ENCODE measurements around the gene UQCRHL.

UQCRHL gene

GRCh38 chr1:15797614-15798390 lies 9.6 kb downstream of the UQCRHL start:
- no peak for DNase-seq (ENCODE audit: low spot score)

- no peak for DNase-seq (ENCODE audit: low spot score)
Observed at GRCh38 chr1:15796086-15796462, 11.4 kb downstream of the UQCRHL start.

DNA sequence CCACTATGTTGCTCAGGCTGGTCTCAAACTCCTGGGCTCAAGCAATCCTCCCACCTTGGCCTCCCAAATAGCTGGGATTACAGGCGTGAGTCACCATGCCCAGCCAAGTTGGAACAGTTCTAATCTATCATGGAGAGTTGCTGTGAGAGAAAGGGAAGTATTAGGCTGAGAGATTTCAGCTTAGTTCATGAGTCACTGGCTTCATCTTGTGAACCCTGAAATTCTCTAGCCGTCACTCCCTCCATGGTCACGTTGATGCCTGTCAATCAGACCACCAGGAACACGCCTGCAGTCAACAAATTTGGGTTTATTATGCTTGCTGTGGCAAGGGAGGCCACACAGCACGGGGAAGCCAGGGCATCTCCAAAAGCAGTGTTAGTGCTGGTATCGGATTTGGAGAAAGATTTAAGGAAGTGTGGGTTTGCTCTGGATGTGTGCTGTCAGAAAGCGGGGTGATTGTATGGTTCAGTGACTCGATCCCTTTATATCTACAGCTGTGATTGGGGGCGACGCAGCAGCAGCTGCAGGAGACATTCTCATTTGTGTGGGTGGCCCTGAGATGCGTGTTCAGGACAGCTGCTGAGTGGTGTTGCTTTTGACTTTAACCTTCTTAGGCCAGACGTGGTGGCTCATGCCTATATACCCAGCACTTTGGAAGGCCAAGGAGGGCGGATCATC lies 18.7 kb downstream of the UQCRHL start:
- no peak for DNase-seq (ENCODE audit: low spot score)

- DNase-seq (ENCODE audit: low spot score) = no peak
Observed at GRCh38 chr1:15786581-15786980, 20.9 kb downstream of the UQCRHL start.

DNA sequence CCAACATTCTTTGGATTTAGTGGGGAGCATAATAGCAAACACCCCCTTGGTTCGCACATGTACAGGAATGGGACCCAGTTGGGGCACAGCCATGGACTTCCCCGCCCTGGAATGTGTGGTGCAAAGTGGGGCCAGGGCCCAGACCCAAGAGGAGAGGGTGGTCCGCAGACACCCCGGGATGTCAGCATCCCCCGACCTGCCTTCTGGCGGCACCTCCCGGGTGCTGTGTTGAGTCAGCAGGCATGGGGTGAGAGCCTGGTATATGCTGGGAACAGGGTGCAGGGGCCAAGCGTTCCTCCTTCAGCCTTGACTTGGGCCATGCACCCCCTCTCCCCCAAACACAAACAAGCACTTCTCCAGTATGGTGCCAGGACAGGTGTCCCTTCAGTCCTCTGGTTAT lies 21.8 kb downstream of the UQCRHL start:
- DNase-seq (ENCODE audit: low spot score) = no peak

- DNase-seq (ENCODE audit: low spot score) = no peak
Observed at GRCh38 chr1:15777909-15778707, 29.3 kb downstream of the UQCRHL start.

DNA sequence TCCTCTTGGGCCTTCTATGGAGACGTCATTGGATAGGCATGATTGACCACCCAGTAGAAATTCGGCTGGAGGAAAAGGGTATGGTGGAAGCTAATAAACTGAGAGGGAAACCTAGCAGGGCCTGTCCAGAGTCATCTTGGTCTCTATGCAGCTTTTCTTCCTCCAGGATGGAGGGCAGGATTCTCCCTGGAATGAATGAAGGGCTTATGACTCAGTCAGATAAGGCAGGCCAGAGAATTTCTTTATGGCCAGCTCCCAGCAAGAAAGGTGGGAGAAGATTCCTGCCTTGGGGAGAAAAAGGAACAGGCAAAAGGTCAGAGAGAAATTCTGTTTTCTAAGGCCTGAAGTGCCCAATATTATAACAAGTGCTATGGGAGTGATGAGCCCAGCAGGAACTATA lies 31.7 kb downstream of the UQCRHL start:
- no peak for DNase-seq (ENCODE audit: low spot score)

DNA sequence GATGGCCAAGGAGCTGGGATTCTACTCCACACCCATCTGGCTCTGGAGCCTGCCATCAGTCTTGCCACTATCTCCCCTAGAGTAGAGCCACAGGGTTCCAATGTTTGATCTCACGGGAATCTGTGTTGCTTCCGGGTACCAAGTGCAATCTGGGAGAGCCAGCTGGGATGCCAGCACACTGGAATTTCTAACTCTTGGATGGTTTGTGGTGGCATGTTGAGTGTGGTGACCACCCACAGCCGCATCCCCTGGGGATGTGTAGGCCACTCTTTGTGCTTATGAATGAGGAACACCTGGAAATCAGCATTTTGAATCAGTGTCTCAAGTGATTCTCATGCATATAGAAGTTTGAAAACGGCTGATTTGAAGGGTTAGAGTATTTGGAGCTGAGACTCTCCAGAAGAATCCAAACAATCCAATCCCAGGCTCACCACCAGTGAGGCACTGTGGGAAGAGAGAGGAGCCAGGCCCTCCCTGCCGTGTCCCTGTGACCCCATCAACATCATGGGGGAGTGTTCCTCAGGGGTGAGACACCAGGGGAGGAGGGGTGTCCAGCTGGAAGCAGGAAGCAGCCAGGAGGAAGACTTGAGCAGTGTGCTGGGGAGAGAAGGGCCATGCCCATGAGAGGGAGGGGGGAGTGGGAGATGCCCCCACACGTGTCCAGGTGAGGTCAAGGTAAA lies 35.5 kb downstream of the UQCRHL start:
- no peak for DNase-seq (ENCODE audit: low spot score)

- no peak for DNase-seq (ENCODE audit: low spot score)
Observed at GRCh38 chr1:15770313-15770962, 37.0 kb downstream of the UQCRHL start.

GRCh38 chr1:15768388-15768787 lies 39.1 kb downstream of the UQCRHL start:
- no peak for DNase-seq (ENCODE audit: low spot score)

- no peak for DNase-seq (ENCODE audit: low spot score)
Observed at GRCh38 chr1:15767941-15768340, 39.5 kb downstream of the UQCRHL start.

- DNase-seq (ENCODE audit: low spot score) = no peak
Observed at GRCh38 chr1:15765495-15766194, 41.8 kb downstream of the UQCRHL start.

GRCh38 chr1:15764890-15765289 lies 42.6 kb downstream of the UQCRHL start:
- DNase-seq (ENCODE audit: low spot score) = no peak

DNA sequence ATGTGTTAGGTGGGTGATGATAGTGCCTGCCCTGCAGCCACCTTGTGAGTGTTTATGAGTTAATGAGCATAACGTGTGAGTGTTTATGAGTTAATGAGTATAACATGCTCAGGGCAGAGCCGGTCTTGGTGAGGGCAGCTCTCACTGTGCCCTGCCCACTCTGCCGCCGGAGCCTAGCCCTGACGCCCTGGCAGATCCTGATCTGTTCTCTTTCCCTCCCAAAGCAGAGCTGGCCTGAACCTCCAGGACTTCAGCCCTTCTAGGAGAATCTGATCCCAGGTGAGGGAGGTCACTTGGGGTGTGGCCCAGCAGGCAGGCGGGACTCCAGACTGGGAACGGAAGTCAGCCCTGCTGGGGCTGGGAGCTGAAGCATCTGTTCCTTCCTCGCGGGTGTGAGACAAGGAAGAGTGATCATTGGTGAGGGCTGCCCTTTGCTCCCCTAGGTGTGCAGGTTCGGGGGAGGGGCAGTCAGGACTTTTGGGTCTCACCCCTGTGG lies 43.1 kb downstream of the UQCRHL start:
- DNase-seq (ENCODE audit: low spot score) = no peak

DNA sequence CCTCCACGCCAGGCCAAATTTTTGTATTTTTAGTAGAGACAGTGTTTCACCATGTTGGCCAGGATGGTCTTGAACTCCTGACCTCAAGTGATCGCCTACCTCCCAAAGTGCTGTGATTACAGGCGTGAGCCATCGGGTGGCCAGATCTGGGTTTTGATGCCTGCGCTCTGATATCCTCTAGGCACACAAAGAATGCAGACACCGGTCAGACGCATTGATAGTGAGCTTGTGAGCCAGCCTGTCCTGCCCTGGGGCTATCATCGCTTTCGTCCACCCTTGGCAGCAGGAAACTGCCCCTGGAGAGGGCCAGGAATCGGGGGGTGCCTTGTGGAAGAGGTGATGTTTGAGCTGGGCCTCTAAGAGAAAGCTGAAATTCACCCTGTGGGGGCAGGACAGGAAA lies 44.9 kb downstream of the UQCRHL start:
- DNase-seq (ENCODE audit: low spot score) = no peak

DNA sequence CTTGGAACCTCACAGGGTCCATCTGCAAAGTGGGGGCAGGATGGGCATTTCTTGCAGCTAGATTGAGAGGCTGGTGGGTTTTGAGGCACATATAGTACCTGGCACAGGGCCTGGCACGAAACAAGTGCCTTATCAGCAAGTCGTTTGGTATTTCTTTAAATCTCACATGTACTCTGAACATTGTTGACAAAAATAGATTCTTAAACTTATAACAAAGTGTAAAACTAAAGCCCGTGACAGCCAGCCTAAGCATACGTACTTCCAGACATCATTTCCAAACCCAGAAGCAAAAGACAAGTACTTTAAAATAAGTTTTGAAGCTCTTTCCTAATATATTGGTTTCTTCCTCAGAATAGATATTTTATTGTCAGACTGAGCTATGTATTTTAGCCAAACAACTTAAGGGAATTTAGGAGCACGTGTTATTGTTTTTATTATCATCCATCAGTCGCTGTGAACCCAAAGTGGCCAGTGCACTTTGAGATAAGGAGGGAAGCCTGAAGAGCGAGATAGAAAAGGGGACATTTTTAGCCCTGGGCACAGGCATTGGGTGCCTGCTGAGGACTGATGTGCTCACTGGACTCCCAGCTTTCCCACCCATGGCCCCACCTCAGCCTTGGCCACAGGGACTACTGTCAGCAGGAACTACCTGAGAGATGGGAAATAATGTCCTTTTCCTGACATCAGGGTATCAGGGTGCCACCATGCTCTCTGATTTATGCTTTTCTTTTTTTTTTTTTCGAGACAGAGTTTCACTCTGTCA lies 45.9 kb downstream of the UQCRHL start:
- no peak for DNase-seq (ENCODE audit: low spot score)

GRCh38 chr1:15760520-15761211 lies 46.8 kb downstream of the UQCRHL start:
- DNase-seq (ENCODE audit: low spot score) = no peak

- DNase-seq (ENCODE audit: low spot score) = no peak
Observed at GRCh38 chr1:15758953-15759661, 48.3 kb downstream of the UQCRHL start.

GRCh38 chr1:15758343-15758931 lies 49.0 kb downstream of the UQCRHL start, which contains the start of gene FBLIM1:
TSS of gene FBLIM1 (plus strand) at chr1:15758795. CDS start at chr1:15764984, 6,189 bp downstream.
- no peak for DNase-seq (ENCODE audit: low spot score)

Data from activated CD4-positive, alpha-beta T cell treated with anti-CD3 and anti-CD28 coated beads, Interleukin-2, Interleukin-4, amounts not matched to agents 100 ng/mL and 50 ng/mL, durations not matched to agents 16 hours and 8 hours (primary cell).